Superior temporal gyrus (tissue), 1 donor: ENCODE data around the gene CDH13.
"Not testable (repeated sequence)": the region's sequence is repeated elsewhere in the genome, so short reads cannot be mapped to it uniquely, and the experiment has no call there.

Experiments
- DNase-seq: peaks from one replicate; pipeline ENCODE4 v3.0.0-alpha.2; 2016; ENCODE audit errors: extremely low spot score

CDH13 gene

DNA sequence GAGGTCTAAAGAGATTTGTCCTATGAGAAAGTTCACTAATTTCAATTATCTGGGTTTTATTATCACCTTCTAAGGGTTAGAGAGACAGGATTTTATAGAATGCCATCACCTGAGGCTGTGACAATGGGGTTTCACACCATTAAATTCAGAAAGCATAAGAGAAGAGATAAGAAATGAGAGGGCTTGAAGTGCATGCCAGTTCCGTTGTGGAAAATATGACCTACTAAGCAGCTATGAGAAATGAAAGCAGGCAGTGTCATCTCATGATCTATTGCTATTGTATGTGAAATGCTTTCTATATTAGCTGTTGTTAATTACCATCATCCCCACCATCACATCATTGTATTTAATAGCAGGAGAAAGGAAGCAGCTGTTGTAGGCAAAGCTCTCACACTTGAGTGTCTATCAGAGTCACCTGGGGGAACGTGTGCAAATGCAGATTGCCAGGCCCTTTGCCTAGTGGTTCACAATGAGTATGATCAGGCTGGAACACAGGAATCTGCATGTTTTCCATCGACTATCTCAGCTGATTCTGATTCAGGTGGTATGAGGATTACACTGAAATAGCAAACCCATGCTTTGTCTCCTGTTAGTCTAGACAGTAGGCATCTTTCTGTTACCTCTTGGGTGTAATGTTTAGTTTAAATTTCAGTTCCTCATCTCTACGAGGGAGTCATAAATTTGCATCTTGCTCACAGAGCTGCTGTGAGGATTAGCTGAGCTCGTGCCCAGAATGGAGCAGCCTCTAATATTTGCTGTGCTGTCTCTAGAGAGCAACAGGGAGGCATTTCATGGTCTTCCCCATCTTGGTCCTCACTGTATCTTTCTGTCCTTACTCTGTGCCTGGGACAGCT, 256.4 kb downstream of the CDH13 start:
- no peak for DNase-seq

DNA sequence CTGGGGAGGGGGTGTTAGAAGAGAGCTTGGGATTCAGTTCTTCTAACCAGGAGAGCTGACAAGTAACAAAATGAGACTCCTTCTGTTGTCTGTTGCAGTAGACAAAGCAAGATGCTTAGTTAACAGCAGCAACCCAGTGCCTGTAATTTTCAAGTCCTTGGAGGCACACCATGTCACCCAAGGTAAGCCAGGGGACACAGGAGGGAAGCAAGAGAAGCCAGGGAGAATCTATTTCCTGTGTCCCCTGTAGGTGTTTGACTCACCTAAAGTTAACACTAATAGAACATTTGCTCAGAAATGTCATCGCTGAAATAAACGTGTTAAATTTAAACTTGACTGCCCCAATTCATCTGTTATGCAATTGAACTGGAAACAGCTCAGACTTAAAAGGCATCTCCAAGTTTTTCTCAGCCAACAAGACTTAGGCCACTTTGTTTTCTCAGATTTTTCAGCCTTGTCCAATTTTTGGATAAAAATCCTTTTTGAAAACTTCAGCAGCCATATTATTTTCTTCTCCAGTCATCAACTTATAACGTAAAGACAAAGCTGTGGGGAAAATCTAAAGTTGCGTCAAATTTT, 257.6 kb downstream of the CDH13 start:
- DNase-seq = peak; percentile 51

DNA sequence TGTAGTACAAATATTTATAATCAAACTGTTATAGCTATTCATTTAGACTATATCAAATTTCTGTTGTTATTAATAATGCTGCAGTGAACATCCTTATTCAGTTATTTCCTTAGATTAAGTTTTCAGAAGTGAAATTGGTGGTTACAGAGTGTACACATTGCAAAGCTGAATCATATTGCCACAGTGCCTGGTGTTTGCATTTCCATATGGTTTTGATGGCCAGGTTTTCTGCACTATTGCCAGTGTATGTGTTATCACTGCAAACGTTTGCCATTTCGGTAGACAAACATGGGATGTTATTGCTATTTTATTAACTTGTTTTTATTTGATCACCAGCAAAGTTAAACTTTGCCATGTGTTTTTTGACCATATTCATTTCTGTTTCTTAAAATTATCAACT, 259.4 kb downstream of the CDH13 start:
- DNase-seq = no peak

DNA sequence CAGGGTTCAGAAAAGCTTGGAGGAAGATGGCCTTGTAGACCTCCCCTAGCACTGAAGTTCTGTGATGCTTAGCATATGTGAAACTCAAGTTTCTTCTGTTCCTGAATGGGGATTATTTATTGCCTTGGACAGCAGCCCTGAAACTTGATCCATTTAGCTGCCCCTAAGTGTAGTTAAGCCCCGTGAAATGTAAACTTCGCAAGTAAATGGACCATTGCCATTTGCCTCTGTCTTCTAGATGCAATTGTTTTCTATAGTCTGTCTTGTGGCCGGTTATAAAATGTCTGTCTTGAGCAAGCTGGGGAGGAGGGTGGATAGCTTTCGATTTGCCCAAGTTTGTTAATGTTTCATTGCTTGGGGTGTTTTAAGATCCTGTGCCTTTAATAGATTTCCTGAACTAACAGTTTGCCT, 261.8 kb downstream of the CDH13 start:
- DNase-seq = no peak

DNA sequence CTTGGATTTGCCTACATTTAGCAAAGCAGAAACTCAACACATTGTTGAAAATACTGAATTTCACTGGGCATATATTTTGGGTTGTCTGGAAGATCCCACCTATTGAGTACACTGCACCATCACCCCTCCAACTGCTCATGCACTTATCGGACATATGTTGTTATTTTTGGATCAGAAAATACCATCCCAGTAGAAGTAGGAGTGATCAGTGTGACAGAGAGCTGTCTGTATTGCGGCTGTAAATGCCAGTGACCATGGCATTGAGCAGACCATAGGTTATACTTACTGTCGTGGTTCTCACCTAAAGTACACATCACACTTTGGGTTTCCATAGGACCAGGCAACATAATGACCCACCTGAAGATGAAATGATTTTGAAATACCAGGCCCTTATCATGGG, 264.7 kb downstream of the CDH13 start:
- no peak for DNase-seq

DNA sequence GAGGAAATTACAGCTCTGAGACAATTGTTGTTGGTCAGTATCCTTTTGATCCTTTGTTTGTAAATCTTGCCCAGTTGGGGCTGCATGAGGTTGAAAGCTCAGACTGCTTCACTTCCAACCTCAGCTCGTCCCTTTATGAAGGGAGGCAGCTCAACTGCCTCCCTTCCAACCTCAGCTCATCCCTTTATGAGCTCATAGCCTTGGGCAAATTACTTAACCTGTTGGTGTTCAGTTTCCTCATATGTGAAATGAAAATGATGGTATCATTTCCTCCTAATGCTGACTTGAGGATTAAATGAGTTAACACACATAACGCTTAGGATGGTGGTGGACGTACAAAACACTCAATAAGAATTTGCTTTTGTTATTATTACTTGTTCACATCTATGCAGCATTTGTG, 265.1 kb downstream of the CDH13 start:
- no peak for DNase-seq

DNA sequence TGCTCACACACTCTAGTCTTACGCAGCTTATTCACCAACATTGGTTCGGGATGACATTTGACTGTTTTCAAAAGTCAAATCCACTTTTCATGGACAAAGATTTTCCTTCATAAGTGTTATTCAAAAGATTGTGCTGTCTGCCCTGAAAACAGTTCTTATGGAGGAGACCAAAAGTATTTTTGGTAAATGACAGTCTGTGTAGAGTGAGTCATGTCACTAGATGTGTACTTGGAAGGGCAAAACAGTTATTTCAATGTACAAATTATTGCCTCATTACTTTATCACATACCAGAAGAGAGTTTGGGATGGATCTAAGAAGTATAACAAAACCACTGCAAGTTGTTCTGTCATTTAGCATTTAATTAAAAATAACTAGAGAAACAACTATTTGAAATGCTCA, 265.6 kb downstream of the CDH13 start:
- peak; percentile 33 for DNase-seq

DNA sequence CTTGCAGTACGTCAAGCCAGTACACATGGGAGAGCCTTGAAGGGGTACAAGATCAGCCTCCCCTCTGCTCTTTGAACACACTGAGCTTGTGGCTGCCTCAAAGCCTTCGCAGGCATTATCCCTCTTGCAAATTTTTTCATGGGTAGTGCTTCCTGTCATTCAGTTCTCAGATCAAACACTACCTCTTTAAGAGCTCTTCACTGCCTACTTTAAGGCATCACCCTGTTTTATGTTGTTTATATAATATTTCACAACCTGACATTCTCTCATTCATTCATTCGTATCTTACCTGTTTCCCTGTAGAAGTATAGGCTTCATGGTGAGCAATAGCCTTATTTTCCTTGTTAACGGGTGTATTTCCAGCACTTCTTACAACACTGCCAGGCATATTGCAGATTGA, 269.1 kb downstream of the CDH13 start:
- no peak for DNase-seq

DNA sequence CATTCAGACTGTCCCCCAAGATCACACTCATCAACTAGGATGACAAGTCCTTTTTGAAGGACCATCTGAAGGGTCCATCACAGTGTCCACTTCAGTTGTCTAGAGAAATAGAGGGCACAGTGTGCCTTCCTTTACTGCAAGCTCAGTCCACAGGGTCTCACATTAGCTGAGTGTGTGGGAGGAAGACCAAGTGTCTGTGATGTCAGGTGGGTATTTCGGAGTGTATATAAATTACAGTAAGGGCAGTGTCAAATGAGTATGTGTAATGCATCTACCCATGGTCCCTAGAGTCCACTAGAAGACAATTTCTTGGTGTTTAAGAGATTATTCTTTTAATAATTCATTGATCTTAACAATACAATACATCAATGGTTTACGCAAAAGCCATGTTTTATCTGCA, 272.2 kb downstream of the CDH13 start:
- DNase-seq = no peak

DNA sequence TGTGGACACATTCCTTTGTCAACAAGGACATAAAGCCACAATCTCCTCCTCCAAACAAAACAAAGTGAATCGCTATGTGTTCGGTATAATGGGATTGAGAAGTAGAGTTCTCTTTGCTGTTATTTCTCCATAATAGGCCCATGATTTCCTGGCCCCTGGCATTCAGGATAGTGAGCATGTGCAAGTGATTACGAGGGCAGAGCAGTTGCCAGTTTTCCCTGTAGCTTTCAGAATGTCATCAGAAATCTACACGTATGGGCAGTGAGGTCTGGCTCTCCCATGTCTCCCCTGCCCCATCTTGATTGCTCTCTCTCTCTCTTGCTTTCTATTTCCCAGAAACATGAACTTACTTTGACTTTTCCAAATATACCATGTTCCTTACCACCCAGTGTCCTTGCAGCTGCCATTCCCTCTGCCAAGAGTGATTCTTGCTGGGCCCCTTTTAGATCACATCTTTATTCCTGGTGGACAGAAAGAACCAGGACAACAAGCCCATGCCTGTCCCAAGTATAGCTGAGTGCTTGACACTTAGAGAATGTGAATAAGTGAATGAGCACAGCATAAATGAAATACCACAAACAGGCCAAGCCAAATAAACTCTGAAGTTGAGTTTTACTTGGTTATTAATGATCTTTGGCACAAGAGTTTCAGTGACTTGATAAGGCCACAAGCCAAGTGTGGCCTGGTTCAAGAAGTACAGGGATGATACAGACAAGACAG, 273.1 kb downstream of the CDH13 start:
- DNase-seq = no peak

DNA sequence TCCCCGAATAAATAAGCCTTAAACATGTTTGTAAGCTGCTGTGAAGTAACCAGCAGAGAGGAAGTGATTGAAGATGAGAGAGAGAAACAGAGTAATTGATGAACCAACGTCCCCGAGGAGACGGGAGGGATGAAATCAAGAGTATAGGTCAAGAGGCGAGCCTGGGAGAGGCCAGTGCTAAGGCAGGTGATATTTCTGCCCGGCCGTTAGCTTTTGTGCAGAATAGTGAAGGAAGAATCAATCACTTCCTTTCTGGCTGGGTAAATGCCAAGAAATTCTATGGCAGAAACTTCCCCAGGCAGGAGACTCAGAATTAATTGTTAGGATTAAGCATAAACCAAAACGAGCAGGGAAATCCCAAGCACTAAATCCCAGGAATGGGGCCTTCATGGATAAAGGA, 273.8 kb downstream of the CDH13 start:
- DNase-seq = no peak

DNA sequence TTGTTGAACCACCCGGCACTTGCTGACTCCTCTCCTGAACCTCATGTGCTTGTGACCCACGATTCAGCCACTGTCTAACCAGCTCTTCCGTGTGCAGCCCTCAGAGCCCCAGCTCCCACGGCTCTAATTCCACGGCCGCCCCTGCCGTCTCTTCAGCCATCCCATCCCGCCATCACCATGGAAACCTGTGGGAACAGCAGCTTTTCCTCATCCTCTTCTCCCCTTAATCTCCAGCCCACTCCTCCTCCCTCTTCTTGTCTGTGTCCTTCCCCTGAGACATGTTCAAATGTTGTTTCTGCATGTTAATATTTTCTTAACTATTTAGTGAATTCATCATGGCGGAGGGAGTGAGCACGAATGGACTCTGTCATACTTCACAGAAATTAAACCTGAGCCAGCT, 285.2 kb downstream of the CDH13 start:
- DNase-seq = no peak

DNA sequence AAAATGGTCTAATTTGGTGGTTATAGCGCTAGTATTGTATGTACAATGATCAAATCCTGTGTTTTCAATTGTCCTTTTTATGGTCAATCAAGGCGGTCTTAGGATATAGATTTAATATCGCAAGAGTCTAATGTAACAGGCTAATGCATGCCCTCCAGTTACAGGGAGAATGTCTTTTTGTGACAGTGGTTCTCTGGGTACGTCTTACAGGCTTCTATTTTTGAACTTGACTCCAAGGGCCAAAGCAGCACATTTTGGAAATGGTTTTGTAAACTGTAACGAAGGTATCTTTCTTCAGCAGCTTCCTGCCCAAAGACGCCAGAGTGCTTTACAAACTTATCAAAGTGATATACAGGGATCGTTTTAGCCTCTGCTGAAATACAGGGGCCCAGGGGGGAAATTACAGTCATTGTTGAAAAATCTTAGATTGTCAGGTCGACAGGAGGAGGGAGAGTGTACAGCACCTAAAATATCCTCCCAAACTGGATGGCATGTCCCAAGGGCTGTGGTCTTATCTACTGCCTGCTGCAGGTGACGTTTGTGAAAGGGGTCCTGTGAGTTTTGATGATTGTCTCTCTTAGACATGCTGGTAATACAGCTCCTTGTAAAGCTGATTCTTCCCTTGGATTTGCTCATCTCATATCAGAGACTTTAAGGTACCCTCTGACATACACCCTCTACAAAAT, 288.5 kb downstream of the CDH13 start:
- DNase-seq = no peak

DNA sequence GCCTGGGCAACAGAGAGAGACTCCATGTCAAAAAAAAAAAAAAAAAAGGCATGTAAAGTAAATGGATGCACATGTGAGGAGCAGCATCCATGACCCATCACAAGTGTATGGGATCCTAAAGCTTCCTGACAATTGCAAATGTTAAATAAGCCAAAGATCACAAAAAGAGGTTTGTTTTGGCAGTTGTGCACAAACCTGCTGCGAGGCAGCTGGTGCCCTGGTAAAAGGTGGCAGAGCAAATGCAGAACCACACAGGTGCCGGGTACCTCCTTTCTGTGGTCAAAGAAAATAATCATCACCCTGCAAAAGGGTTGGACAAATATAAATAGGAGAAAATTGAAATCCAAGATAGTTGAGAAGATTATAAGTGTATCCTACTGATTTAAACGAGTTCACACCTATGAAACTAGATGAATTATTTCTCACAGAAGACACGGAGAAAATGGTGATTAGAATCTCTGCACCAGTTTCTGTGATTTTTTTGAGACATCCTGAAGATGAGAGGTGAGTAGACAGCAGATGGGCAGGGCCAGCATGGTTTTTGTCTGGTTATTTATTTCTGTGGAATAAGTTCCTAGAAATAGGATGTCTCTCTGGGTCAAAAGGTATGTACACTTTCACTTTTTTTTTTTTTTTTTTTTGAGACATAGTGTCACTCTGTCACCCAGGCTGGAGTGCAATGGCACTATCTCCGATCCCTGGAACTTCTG, 291.3 kb downstream of the CDH13 start:
- no peak for DNase-seq

DNA sequence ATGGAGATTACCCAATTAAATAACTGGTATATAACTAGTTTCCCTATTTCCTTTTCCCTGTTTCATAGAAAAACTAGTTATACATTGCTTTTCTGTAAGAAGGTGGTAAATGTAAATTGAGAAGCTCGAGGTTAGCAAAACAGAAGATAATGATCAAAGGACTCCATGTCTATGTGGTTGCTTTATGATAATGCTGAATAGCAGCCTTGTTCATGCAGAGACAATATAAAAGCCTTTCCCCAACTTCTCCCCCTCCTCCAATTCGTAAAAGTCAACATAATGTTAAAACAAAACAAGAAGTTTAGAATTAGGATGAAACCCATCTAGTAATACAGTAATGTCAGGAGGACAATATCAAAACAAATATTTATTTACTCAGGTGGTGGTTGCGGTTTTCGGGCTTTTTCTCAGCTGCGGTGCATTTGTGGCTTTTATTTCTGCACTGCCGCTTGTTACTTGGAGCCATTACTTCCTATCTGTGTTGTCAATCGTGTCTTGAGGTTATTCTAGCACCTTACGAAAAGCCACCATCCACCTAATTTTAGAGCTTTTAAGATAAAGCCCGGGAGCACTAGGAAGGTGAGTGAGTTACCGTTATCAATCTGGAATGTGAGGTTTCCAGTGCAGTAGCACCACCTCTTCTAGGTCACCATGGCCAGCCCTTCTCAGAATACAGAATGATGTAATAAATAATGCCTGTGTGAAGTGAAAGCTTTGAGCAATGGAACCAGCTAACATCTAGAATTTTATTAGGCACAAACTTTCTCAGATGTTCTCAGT, 297.5 kb downstream of the CDH13 start:
- DNase-seq = no peak

DNA sequence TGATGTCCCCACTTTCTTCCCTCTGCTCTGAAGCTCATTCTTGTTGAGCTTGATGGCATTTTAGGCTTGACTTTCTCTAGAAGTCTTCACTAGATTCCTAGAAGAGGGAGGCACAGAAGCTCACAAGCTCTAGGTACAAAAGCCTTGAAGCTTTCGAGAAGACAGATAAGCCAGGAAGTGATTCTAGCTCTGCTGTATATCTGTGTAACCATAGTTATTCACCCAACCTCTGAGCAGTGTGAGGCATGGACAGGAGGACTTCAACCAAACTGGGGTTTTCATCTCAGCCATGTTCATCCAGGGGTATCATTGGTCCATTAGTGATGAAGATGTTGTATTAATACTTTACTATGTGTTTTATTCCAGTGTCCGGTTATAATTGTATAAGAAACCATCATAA, 299.7 kb downstream of the CDH13 start:
- no peak for DNase-seq

DNA sequence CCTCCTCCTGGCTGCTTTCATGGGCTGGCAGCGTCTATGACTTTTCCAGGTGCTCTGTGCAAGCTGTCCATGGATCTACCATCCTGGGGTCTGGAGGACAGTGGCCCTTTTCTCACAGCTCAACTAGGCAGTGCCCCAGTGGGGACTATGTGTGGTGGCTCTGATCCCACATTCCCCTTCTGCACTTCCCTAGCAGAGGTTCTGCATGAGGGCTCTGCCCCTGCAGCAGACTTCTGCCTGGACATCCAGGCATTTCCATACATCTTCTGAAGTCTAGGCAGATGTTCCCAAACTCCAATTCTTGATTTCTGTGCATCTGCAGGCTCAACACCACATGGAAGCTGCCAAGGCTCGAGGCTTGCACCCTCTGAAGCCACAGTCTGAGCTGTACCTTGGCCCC, 307.2 kb downstream of the CDH13 start:
- DNase-seq = not testable (repeated sequence)

DNA sequence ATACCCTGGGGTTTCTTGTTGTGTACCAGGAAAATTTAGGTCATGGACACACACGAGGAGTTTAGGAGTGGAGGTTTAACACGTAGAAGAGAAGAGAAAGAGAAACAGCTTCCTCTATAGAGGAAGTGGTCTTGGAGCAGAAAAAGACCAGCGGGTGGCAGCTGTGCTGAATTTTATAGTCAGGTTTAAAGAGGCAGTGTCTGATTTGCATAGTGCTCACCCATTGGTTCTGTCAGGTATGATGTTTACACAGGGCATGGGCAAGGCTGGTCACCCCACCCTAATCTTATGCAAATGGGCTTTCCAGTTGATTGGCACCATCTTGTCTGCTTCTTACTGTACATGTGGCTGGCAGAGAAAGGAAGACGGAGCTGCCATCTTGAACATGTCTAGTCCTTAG, 309.0 kb downstream of the CDH13 start:
- no peak for DNase-seq

DNA sequence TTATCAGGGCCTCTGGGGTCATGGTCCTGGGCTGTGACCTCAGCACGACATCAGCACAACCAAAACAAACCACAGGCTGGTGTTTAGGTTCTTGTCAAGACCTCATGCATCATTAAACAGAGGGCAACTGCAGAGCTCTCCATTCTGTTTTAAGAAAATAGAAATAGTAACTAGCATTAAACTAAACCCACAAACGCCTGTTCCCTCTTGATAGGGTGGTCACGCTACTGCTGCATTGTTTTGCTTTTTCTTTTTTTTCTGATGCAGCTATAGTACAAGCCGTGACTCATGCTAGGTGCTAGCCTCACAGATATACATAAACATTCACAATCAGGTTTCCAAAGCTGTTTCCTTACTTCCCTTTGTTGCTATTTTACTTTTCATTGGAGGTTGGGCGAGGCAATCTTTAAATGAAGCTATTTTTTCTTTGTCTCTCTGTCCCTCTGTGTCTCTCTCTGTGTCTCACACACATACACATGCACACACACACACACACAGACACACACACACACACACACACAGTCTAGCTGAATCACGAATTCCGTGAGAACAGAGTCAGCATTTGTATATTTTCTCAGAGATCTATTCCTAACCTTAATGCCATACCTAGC, 310.3 kb downstream of the CDH13 start:
- no peak for DNase-seq

DNA sequence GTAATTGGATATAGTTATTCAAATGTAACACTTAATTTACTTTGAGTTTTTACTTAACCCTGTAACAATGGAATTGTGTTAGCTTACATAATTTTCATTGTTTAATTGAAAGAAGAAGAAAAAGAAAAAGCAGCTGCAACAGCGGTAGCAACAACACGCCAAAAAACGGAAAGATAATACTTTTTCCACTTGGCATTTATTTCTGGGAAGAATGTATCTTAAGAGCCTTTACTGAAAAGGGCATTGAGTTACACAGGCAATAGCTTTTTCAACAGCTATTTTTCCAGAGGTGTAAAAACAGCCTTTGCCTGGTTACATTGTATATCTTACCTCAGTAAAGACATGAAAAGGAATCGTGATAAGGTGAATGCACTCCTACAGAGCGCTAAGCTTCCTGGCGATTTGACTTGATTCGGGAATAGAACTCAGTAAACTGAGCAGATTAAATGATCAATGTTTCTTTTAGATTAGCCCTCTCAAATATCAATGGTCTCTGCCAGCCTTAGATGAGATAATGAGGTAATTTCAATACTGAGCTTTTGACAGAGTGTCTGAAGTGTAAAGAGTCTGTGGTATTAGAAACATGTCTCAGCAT, 311.3 kb downstream of the CDH13 start:
- DNase-seq = no peak
